ENCODE results near the gene TEX22. TPM values are rescaled to one million over a fixed set of nuclear protein-coding genes. Genes with fewer than 3 reads are reported as not detected.

Gene TEX22
- total RNA-seq, 3 donors from 2014 or later, result 0.84 to 2.0 (median 0.95) TPM

GRCh38 chr14:105423488-105424195 is 25.3 kb downstream of the TEX22 start:
- DNase-seq (no peak), ATAC-seq (no peak)
- H3K36me3 ChIP-seq (ENCODE audit: low read depth), result no peaks in the 10 kb centered on the region
- H3K4me3 ChIP-seq, result no peak overlapping the region
- H3K9me3 ChIP-seq, result no peaks in the 10 kb centered on the region
- intact Hi-C loops (cut with DNase I, micrococcal nuclease), result no loop called here
- TF ChIP-seq, protein P1, sequence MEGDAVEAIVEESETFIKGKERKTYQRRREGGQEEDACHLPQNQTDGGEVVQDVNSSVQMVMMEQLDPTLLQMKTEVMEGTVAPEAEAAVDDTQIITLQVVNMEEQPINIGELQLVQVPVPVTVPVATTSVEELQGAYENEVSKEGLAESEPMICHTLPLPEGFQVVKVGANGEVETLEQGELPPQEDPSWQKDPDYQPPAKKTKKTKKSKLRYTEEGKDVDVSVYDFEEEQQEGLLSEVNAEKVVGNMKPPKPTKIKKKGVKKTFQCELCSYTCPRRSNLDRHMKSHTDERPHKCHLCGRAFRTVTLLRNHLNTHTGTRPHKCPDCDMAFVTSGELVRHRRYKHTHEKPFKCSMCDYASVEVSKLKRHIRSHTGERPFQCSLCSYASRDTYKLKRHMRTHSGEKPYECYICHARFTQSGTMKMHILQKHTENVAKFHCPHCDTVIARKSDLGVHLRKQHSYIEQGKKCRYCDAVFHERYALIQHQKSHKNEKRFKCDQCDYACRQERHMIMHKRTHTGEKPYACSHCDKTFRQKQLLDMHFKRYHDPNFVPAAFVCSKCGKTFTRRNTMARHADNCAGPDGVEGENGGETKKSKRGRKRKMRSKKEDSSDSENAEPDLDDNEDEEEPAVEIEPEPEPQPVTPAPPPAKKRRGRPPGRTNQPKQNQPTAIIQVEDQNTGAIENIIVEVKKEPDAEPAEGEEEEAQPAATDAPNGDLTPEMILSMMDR (IDR thresholded peaks at IDR 0.05), result no peak
- H3K4me1 ChIP-seq (ENCODE audit: low read depth), result peaks cover 13% of the 10 kb centered on the region

GRCh38 chr14:105424861-105425260 is 26.5 kb downstream of the TEX22 start:
- Histone ChIP-seq H3K4me1 (ENCODE audit: low read depth) (peaks cover 5% of the 10 kb centered on the region), H3K4me3 (no peak overlapping the region), H3K9me3 (no peaks in the 10 kb centered on the region), H3K36me3 (ENCODE audit: low read depth) (no peaks in the 10 kb centered on the region)
- TF ChIP-seq, protein P1 (IDR thresholded peaks at IDR 0.05), result no peak
- intact Hi-C loops (cut with DNase I, micrococcal nuclease), result no loop called here
- DNase-seq (no peak), ATAC-seq (no peak)

- ATAC-seq, result no peak
- H3K4me3 ChIP-seq, result no peak overlapping the region
- TF ChIP-seq, protein P1 (IDR thresholded peaks at IDR 0.05), result no peak
- DNase-seq, result no peak
- peaks cover 5% of the 10 kb centered on the region for H3K4me1 ChIP-seq (ENCODE audit: low read depth)
- intact Hi-C loops (cut with DNase I, micrococcal nuclease), result no loop called here
- no peaks in the 10 kb centered on the region for H3K9me3 ChIP-seq
- no peaks in the 10 kb centered on the region for H3K36me3 ChIP-seq (ENCODE audit: low read depth)
These were observed 27.5 kb downstream of the TEX22 start for GRCh38 chr14:105425823-105426247.

- Histone ChIP-seq H3K36me3 (ENCODE audit: low read depth) (no peaks in the 10 kb centered on the region), H3K4me1 (ENCODE audit: low read depth) (peaks cover 4% of the 10 kb centered on the region)
- no peak for DNase-seq
These were observed 28.2 kb downstream of the TEX22 start for GRCh38 chr14:105426416-105427130.

DNA sequence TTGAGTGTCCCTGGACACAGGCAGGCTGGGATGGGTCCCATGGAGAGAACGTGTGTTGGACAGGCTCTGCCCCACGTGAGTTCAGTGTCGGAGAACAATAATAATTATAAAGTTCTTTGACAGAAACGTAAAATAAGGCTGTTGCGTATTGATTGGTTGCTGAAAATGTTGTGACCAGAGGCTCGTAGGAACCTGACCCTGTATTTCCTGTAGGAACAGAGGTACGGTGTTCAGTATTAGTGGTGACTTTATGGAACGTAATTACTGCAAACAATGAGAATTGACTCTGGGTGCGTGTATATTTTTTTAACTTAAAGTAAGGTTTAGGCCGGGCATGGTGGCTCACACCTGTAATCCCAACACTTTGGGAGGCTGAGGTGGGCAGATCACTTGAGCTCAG is 29.1 kb downstream of the TEX22 start:
- intact Hi-C loops (cut with DNase I, micrococcal nuclease), result no loop called here
- Histone ChIP-seq H3K4me1 (ENCODE audit: low read depth) (no peaks in the 10 kb centered on the region), H3K36me3 (ENCODE audit: low read depth) (no peaks in the 10 kb centered on the region), H3K4me3 (no peak overlapping the region), H3K9me3 (no peaks in the 10 kb centered on the region)
- ATAC-seq, result no peak
- no peak for DNase-seq
- TF ChIP-seq, protein P1 (IDR thresholded peaks at IDR 0.05), result no peak

More at GRCh38 chr14:105426416-105427130, 28.2 kb downstream of the TEX22 start:
- intact Hi-C loops (cut with DNase I, micrococcal nuclease), result no loop called here
- ATAC-seq, result no peak
- Histone ChIP-seq H3K9me3 (no peaks in the 10 kb centered on the region), H3K4me3 (no peak overlapping the region)
- TF ChIP-seq, protein P1 (IDR thresholded peaks at IDR 0.05), result no peak

Data from mucosa of descending colon (tissue), 3 donors.